ENCODE measurements around the gene GYG2.

GYG2 gene

GRCh38 chrX:2928583-2929434, 100.1 kb downstream of the GYG2 start, which contains the start of gene ARSD:
Gene ARSD (minus strand): TSS chrX:2929339. CDS start chrX:2929275, 64 bp downstream.
- intact Hi-C loops (cut with DNase I) = no loop called here
- DNase-seq = peak; percentile 20 to 82 (median 64)

GRCh38 chrX:2931155-2931554, 102.4 kb downstream of the GYG2 start:
- intact Hi-C loops (cut with DNase I) = no loop called here

GRCh38 chrX:2931612-2932011, 102.9 kb downstream of the GYG2 start:
- intact Hi-C loops (cut with DNase I) = no loop called here
- no peak for DNase-seq

More at GRCh38 chrX:2931155-2931554, 102.4 kb downstream of the GYG2 start:
- no peak for DNase-seq
